Measurements from ENCODE around the gene VAMP5.
"Not testable (repeated sequence)": the region's sequence is repeated elsewhere in the genome, so short reads cannot be mapped to it uniquely, and the experiment has no call there.

- not testable (repeated sequence) for TF ChIP-seq CTCF (conservative IDR thresholded peaks at IDR 0.05; ENCODE audit: low read length); EZH2phosphoT487 (IDR thresholded peaks at IDR 0.05; ENCODE audit: borderline replicate concordance)
Observed at GRCh38 chr2:85560403-85560726, 23.9 kb upstream of the VAMP5 start.
